GM18505 (cell line): ENCODE data around the gene SMYD3.
"Not testable (repeated sequence)": the region's sequence is repeated elsewhere in the genome, so short reads cannot be mapped to it uniquely, and the experiment has no call there.

Experiments
- ATAC-seq: cut with Tn5 transposase; IDR thresholded peaks from one replicate; pipeline ENCODE4 v1.9.1; 2021; ENCODE audit not compliant: unreplicated experiment
- POLR2A ChIP-seq: IDR thresholded peaks from 4 replicates; pipeline ENCODE4 v1.6.1; 2011; ENCODE audit warnings: borderline replicate concordance; ENCODE audit not compliant: insufficient read depth, insufficient read length; ENCODE audit errors: extremely low read depth

The SMYD3 gene

GRCh38 chr1:245717611-245718010 is 789.5 kb downstream of the SMYD3 start:
- ATAC-seq = no peak
- TF ChIP-seq POLR2A = no peak

GRCh38 chr1:245716561-245716960 is 790.5 kb downstream of the SMYD3 start:
- no peak for ATAC-seq
- no peak for TF ChIP-seq POLR2A

- TF ChIP-seq POLR2A = no peak
- ATAC-seq = no peak
Measured at GRCh38 chr1:245715970-245716369, 791.1 kb downstream of the SMYD3 start.

DNA sequence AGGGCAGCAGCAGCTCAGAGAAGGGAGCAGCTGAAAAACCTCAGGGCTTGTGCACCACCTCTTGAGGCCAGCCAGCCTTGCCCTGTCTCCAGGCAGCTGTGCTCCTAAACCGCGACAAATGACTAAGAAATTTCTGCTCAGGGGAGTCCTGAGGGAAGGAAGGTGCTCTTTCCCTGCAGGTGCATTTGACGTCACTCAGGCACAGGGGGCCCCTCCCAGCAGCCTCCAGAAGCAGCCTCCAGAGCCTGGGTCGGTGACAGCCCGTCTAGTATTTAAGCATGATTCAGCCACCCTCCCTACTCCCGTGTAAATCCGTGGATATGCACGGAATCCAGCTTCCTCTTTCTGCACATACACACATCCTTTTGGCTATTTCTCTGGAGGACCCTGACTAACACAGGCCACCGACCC is 791.8 kb downstream of the SMYD3 start:
- no peak for TF ChIP-seq POLR2A

DNA sequence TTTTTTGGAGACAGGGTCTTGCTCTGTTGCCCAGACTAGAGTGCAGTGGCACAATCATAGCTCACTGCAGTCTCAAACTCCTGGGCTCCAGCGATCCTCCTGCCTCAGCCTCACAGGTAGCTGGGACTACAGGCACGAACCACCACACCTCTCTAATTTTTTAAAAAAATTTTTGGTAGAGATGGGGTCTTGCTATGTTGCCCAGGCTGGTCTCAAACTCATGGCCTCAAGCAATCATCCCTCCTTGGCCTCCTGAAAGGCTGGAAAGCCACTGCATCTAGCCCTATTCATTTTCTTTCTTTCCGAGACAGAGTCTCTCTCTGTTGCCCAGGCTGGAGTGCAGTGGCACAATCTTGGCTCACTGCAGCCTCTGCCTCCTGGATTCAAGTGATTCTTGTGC is 793.1 kb downstream of the SMYD3 start:
- ATAC-seq = not testable (repeated sequence)

More for the DNA sequence above, 791.8 kb downstream of the SMYD3 start:
- ATAC-seq = no peak

DNA sequence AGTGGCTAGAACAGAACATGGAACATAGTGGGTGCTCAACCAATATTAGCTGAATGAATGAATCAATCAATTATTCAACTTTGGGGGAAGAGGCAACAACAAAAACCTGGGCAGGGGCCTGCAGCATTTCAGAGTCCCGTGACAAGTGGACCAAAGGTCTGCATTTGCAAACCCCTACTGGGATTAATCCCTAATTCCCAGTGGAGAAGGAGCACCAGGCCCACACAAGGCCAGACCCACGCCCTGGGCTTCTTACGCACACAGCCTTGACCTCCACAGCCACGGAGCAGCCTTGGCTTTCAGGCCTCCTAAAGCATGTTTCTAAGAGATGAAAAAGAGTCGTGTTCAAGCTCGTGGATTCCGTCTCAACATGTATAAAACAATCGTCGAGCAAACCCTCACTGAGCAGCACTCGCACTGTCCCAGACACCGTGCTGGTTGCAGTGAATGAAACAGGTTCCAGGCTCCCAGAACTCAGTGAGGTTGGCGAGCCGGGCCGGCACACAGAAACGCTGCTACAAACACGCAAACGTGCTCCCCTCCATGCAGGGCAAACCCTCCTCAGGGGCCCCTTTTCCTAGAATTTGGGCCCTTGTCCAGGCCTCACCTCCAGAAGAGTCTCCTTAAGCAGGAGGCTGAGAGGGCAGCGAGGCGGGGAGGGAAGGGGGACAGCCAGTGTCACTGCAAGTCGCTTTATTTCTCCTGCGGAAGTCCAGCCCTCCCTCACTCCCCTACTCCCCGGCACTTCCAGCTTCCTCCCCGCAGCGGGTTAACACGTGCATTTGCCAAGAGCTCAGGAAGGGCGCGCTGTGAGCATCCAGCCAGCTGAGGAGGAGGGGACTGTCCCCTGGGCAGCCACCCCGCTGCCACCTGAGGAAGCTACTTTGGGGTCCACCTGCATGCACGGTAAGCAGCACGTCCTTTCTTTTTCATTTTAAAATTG is 795.8 kb downstream of the SMYD3 start:
- ATAC-seq = no peak
- no peak for TF ChIP-seq POLR2A

- no peak for ATAC-seq
- TF ChIP-seq POLR2A = no peak
Measured at GRCh38 chr1:245707941-245708340, 799.1 kb downstream of the SMYD3 start.

GRCh38 chr1:245704765-245705164 is 802.3 kb downstream of the SMYD3 start:
- no peak for TF ChIP-seq POLR2A
- no peak for ATAC-seq

DNA sequence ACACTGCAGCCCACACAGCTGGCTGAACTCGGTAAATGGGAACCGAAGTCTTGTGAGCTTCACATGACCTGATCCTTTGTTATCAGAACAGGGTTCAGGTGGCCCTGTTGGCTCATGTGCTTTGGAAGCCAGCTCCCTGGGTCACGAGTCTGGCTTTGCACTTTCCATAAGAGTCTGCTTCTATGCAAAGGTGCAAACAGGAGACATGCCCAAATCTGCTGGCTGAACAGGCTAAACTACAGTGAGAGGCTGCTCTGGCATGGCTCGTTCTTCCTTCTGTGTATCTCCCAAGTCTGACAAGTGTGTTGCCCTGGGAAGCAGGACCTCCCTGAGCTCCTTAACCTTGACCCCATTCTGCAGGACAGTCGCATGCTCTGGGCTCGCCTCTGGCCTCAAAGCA is 802.7 kb downstream of the SMYD3 start:
- no peak for ATAC-seq

GRCh38 chr1:245702346-245702745 is 804.7 kb downstream of the SMYD3 start:
- no peak for ATAC-seq
- TF ChIP-seq POLR2A = no peak

More for the DNA sequence above, 802.7 kb downstream of the SMYD3 start:
- TF ChIP-seq POLR2A = no peak

- TF ChIP-seq POLR2A = no peak
- ATAC-seq = no peak
Measured at GRCh38 chr1:245701631-245702030, 805.4 kb downstream of the SMYD3 start.

GRCh38 chr1:245700631-245701030 is 806.4 kb downstream of the SMYD3 start:
- ATAC-seq = no peak
- TF ChIP-seq POLR2A = no peak
